ENCODE measurements around the gene SDC1.

SDC1 gene

DNA sequence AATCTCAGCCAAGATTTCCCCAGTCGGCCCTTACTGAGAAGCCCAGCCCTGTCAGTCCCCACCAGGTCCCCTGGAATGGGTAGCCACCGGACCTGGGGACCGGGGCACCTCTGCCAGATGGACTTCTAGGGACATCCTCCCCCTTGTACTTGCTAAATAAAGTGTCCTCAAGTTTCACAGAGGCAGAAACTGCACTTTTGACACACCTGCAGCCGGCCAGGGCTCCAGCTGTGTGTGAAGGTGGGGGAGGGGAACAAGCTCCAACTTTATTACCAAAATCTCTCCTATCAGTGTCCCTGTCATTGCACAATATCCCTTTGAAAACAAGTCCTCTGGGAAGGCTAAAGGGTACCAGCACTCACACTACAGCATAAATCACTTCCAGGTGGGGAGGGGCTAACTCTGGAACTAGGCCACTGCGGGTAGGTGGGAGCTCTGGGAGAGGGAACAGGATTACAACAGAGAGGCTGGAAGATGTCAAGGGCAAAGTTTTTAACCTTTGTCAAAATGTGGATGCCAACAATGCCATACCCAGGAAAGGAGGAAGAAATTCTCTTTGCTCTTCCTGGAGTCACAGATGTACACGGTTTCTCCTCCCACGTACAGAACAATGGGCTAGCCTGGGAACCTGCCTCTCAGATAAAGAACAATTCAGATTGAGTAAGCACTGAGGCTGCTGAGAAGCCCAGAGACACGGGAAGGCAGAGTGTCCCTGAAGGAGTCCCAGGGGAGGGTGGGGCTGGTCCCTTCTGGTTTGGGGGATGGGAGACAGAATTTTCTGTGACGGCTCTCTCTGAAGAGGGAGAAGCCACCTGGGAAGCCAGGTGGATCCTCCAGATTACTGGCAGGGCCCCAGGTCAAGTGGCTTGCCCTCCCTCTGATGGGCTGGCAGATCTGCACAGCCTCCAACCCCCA is 11.0 kb downstream of the SDC1 start:
- no peak for DNase-seq

DNA sequence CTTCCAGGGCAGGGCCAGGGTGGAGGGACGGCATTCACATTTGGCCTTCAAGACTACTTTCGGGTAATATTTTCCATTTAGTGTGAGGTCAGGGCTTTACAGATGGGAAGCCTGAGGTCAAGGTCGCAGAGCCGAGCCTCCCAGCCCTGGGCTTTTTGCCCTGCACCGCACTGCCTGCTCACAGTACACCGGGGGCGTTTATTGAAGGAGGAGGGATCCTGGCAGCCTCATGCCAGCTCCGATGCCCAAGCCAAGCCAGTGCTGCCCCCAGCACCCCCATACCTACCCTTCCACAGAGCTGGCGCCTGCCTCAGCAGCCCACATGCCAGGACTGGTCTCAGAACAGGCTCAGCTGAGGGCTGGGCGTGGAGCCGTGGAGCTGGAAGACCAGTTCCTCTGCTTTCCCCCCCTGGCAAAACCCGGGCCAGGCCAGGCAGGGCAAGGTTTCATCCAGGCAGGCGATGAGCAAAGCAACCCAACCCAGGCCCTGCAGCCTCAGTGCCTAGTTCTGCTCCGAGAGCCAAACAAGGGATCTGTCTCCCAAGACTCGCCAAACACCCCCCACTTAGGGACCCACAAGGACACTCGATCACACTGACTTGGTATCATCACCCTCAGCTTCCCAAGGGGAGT is 11.9 kb downstream of the SDC1 start:
- no peak for DNase-seq

DNA sequence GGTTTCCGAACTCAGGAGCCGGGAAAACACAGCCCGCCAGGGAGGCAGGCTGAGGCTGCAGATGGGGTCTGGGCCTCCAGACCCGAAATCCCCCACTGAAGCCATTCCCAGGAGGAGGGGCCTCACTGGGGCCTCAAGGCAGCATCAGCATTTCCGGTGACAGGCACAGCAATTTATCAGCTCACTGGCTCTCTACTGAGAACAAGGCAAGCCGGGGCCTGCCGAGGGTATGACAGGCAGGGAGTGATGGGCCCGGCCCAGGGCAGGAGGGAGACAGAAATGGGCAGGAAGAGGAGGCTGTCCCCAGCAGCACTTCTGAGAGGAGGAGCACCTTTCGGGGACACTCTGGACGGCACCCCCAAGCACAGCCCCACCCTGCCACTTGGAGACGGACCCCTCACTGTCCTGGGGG is 12.5 kb downstream of the SDC1 start:
- no peak for DNase-seq

- DNase-seq: no peak
Observed at GRCh38 chr2:20211860-20212458, 13.0 kb downstream of the SDC1 start.

- DNase-seq: no peak
Observed at GRCh38 chr2:20211420-20211819, 13.5 kb downstream of the SDC1 start.

DNA sequence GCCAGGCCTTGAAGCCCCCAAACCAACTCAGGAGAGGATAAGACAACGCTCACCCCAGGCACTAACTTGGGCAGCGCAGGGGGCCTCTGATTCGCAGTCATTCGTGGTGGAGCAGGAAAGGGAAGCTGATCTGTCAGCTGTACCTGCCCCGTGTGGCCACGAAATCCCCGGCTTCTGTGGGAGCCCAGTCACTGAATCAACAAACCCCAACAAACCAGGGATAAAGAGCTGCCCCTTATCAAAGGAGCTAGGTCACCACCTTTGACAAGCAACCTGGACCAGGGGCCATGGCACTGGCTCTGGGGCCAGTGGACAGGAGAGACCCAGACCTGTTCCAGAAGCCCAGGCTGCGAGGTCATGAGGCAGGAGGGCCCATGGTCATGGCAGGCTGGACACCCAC is 14.5 kb downstream of the SDC1 start:
- no peak for DNase-seq

- DNase-seq: no peak
Observed at GRCh38 chr2:20209373-20210109, 15.4 kb downstream of the SDC1 start.

DNA sequence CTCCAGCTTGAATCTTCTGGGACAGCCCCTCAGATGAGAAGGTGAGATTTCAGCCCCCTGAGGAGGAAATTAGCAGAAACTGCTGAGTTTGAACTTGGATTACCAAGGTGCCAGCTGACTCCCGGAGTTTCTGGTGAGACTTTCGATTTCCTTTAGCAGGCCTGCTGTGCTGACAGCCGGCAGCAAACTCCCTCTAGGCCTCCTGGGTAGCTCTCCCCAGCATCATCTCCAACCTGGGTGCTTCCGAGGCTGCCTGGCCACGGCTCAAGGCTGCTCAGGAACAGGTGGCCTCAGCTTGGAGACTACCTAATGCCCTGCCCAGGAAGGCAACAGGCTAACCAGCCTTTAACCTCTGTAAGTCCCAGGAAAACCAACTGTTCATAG is 16.5 kb downstream of the SDC1 start:
- DNase-seq: no peak

- DNase-seq: no peak
Observed at GRCh38 chr2:20207051-20207450, 17.9 kb downstream of the SDC1 start.

GRCh38 chr2:20205915-20206524 is 18.9 kb downstream of the SDC1 start:
- no peak for DNase-seq

- DNase-seq: no peak
Observed at GRCh38 chr2:20205069-20205468, 19.9 kb downstream of the SDC1 start.

GRCh38 chr2:20203521-20204225 is 21.3 kb downstream of the SDC1 start:
- DNase-seq: no peak

DNA sequence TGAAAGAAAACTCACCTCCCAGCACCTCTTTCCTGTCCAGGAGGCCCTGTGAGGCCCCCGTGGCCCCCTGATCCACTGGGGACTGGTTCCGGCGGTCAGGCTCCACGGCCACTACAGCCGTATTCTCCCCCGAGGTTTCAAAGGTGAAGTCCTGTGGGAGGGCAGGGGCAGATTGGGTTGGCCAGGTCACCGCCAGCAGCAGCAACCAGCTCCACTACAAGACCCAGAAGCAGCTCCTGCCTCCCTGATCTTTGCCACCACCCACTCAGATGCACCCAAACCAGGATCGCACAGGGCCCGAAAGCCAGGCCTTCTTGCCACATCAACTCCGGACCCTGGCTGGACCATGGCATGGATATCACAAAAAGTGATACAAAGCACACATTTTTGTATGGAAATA is 21.9 kb downstream of the SDC1 start:
- no peak for DNase-seq

DNA sequence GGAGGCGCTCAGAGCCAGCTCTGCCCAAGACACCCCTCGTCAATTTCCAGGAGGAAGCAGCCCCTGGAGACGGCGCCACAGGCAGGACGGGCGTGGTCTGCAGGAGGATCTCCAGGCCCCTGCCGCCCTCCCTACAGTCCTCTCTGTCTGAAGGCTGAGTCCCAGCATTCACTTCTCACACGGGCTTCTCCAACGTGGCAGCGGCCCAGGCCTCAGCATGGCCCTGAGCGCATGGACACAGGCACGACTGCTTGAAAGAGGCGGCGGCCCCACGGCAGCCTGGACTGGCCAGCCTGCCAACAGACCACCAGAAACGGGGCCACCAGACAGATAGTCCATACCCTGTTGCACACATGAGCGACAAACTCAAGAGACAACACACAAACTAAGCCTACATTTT is 23.3 kb downstream of the SDC1 start:
- no peak for DNase-seq

DNA sequence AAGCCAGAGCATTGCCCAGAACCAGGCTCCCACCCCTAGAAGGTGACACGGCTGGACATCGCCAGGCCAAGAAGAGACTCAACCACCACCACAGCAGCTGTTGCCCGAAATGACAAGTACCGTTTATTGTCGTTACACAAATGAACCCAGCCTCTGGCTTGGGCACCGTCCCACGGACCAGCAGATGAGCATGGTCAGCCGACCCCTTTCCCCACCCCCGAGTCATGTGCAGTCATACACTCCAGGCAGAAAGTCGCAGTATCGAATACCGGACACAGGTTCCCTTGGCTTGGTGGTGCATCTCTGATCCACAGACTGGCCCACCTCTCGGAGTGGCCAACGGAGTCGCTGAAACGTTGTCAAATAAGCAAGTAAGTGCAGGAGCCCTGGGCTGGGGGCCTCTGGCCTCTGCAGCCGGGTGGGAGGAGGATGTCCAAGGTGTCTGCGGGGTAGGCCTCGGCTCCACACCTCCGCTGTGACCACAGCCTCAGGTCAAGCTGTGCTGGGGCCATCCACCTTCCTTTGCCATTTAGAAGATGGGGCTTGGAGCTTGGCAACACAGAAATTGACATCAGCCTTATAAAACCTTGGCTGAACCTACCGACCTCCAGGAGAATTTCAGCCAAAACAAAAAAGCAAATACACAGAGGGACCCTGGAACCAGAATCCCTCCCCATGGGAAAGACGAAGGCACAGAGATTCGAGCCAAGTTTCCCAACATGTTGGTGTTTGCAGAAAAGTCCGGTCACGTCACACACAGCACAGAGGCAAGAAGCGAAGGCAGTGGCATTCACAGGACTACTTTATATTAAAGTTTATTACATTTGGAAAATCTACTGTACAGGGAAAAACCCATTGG is 24.0 kb downstream of the SDC1 start:
- DNase-seq: no peak

- DNase-seq: no peak
Observed at GRCh38 chr2:20199633-20200270, 25.2 kb downstream of the SDC1 start.

DNA sequence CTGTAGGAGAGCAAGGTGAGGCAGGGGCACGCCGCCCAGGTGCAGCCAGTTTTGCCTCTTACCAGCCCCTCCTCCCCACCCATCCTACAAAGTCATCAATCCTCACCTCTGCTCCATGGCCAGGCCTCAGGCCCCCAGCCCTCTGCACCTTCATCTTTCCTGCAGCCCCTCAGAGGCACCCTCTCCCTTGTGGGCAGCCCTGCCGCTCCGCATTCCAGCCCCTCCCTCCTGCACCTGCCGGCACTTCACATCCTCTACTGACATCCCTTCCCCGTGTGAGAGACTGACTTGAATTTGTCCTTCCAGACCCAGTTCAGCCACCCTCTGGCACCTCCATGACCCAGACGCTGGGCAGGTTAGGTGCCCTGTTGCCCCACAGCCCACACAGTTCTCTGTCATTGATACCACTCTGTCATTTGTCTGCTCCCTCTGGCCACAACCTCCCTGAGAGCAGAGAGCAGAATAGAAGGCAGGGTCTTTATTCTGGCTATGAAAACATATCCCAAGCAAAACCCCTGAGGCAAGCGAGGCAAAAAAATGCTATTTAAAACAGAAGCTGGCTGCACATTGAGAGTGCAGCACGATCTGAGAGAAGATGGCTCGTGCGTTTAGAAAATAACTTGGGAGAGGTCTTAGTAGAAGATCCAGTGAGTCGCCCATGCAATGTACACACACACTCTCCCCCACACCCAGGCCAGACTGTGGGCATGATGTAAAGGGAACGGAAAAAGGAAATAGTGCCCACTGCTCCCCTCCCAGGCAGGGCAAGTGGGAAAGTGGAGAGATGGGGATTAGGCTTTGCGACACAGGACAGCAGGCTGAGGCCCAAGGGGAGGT is 25.9 kb downstream of the SDC1 start:
- DNase-seq: no peak

GRCh38 chr2:20198001-20198400 is 26.9 kb downstream of the SDC1 start:
- no peak for DNase-seq

- no peak for DNase-seq
Observed at GRCh38 chr2:20197192-20197591, 27.7 kb downstream of the SDC1 start.

All from T-helper 1 cell (primary cell).